ENCODE measurements around the gene CNGB1.
"Not testable (repeated sequence)": the region's sequence is repeated elsewhere in the genome, so short reads cannot be mapped to it uniquely, and the experiment has no call there.

Gene CNGB1

GRCh38 chr16:57899771-57900661, 70.9 kb downstream of the CNGB1 start:
- ChIA-PET CTCF (interaction anchor here (0.9 to 6.1 kb wide), 11 partner anchors 11 to 358 kb away, joined by 3 to 47 read pairs (median 4); partner anchors contain the start of gene USB1), POLR2A (no interaction called here)
- peak; percentile 71 for DNase-seq (ENCODE audit: extremely low spot score)
- TF ChIP-seq CTCF (IDR thresholded peaks at IDR 0.05; ENCODE audit: control extremely low read depth, extremely low read depth, low read depth, missing control alignments), result peak; percentile 77

DNA sequence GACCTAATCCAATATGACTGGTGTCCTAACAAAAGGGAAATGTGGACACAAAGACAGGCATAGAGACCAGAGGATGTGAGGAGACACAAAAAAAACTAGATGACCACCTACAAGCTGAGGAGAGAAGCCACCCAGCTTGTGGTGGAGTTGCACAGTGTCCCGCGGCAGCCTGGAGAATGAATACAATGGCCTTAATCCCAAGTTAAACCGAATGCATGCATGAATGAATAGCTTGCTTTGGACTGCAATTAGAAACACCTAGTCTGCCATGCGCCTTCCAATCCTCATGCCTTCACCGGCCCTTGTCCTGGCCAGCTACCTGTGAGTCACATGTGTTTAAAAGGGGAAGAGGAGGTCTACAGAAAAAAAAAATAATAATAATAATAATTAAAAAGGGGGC, 72.0 kb downstream of the CNGB1 start:
- POLR2A ChIA-PET, result no interaction called here
- CTCF ChIA-PET, result interaction anchor here (0.6 to 6.1 kb wide), 16 partner anchors 10 to 438 kb away, joined by 3 to 47 read pairs (median 3); partner anchors contain the start of gene USB1
- no peak for DNase-seq (ENCODE audit: extremely low spot score)
- TF ChIP-seq CTCF (IDR thresholded peaks at IDR 0.05; ENCODE audit: control extremely low read depth, extremely low read depth, low read depth, missing control alignments), result no peak

- ChIA-PET CTCF (interaction anchor here (0.9 to 6.1 kb wide), 6 partner anchors 9 to 439 kb away, joined by 3 to 47 read pairs (median 6); partner anchors contain the start of gene USB1), POLR2A (no interaction called here)
- TF ChIP-seq CTCF (IDR thresholded peaks at IDR 0.05; ENCODE audit: control extremely low read depth, extremely low read depth, low read depth, missing control alignments), result no peak
- no peak for DNase-seq (ENCODE audit: extremely low spot score)
Observed at GRCh38 chr16:57897996-57898395, 72.9 kb downstream of the CNGB1 start.

GRCh38 chr16:57897053-57897784, 73.7 kb downstream of the CNGB1 start:
- no peak for DNase-seq (ENCODE audit: extremely low spot score)

DNA sequence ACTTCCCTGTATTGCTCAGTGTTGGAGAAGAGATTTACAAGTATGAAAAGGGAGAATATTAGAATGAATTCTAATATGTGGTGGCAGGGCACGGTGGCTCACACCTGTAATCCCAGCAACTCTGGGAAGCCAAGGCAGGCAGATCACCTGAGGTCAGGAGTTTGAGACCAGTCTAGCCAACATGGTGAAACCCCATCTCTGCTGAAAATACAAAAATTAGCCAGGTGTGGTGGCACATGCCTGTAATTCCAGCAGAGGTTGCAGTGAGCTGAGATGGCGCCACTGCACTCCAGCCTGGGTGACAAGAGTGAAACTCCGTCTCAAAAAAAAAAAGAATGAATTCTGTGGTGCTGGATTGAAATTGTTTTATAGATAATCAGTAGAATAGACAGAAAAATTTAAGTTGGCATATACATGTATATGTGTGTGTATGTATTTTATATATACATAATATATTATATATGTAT, 75.8 kb downstream of the CNGB1 start:
- CTCF ChIA-PET; DNase-seq (ENCODE audit: extremely low spot score); POLR2A ChIA-PET: not testable (repeated sequence)

More at GRCh38 chr16:57897053-57897784, 73.7 kb downstream of the CNGB1 start:
- POLR2A ChIA-PET, result no interaction called here
- no peak for TF ChIP-seq CTCF (IDR thresholded peaks at IDR 0.05; ENCODE audit: control extremely low read depth, extremely low read depth, low read depth, missing control alignments)
- CTCF ChIA-PET, result interaction anchor here (0.9 to 6.1 kb wide), 4 partner anchors 8 to 230 kb away, joined by 3 to 47 read pairs (median 6); partner anchors contain the start of gene USB1

DNA sequence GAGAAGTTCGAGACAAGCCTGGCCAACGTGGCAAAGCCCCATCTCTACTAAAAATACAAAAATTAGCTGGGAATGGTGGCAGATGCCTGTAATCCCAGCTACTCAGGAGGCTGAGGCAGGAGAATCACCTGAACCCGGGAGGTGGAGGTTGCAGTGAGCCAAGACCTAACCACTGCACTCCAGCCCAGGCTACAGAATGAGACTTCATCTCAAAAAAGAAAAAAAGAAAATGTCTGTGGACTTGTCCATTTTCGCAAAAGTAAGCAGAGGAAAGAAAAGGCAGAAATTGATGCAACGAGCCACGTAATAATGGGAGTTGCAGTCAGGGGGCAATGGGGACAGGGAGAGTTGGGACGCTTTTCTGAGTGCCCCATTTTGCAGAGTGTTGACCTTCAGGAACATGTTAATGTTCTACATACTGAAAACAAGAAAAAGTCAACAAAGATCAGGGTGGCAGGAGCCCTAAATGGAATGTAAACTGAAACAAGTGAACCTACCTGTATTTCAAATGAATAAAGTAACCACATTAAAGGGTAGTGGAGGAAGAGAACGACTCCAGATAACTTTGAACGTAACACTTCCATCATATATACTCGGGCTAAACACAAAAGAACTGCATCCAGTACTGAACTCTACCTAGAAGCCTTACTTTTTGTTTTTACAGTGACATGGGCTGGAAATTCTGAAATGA, 76.4 kb downstream of the CNGB1 start:
- ChIA-PET CTCF (no interaction called here), POLR2A (no interaction called here)
- no peak for TF ChIP-seq CTCF (IDR thresholded peaks at IDR 0.05; ENCODE audit: control extremely low read depth, extremely low read depth, low read depth, missing control alignments)
- no peak for DNase-seq (ENCODE audit: extremely low spot score)

Measured in GM10248 (cell line).